Heart left ventricle (tissue), 16 donors: ENCODE measurements around the gene MEA1. TPM values are rescaled to one million over a fixed set of nuclear protein-coding genes. Genes with fewer than 3 reads are reported as not detected.

Experiments
- ATAC-seq, 4 donors: fragments of 200-7000 bp; cut with Tn5 transposase; one replicate each; pipeline ENCODE4 v1.9.1; 2020 to 2022; ENCODE audit warnings: moderate library complexity in 4 of 4, mild to moderate bottlenecking in 3 of 4, moderate number of reproducible peaks in 1 of 4
- DNase-seq, 5 donors: peaks; one replicate each; pipeline ENCODE4 v3.0.0-alpha.2; 2020
- H3K27ac ChIP-seq, 12 donors: fragments of 200-600 bp; sonication (generic) in 4 of 12; one replicate each; pipeline versions ENCODE4 v1.5.0 to v1.8.0; 2016 to 2022; ENCODE audit warnings: mild to moderate bottlenecking in 2 of 12
- H3K27me3 ChIP-seq, 9 donors: fragments of 200-600 bp; sonication (generic) in 2 of 9; one replicate each; pipeline versions ENCODE4 v1.5.1 to v1.8.0; 2016 to 2022; ENCODE audit warnings: mild to moderate bottlenecking in 3 of 9
- H3K36me3 ChIP-seq, 9 donors: fragments of 200-600 bp; sonication (generic) in 2 of 9; one replicate each; pipeline versions ENCODE4 v1.5.0 to v1.8.0; 2018 to 2022; ENCODE audit warnings: mild to moderate bottlenecking in 2 of 9
- H3K4me1 ChIP-seq, 12 donors: fragments of 200-600 bp; sonication (generic) in 4 of 12; one replicate each; pipeline versions ENCODE4 v1.5.0 to v1.8.0; 2016 to 2022; ENCODE audit warnings: mild to moderate bottlenecking in 3 of 12
- H3K4me3 ChIP-seq, 12 donors: fragments of 200-600 bp; sonication (generic) in 4 of 12; one replicate each; pipeline versions ENCODE4 v1.5.0 to v1.8.0; 2017 to 2022; ENCODE audit warnings: mild to moderate bottlenecking in 9 of 12, moderate library complexity in 4 of 12
- H3K9me3 ChIP-seq, 12 donors: fragments of 200-600 bp; sonication (generic) in 4 of 12; one replicate each; pipeline versions ENCODE4 v1.5.0 to v1.8.0; 2016 to 2022; ENCODE audit warnings: mild to moderate bottlenecking in 1 of 12
- CTCF ChIP-seq, 12 donors: fragments of 200-600 bp; sonication (generic) in 4 of 12; IDR thresholded peaks; one replicate each; pipeline versions ENCODE4 v1.5.0 to v1.8.0; 2018 to 2022; ENCODE audit warnings: antibody characterized with exemption in 12 of 12, mild to moderate bottlenecking in 5 of 12
- POLR2A ChIP-seq, 2 donors: fragments of 450-650 bp; IDR thresholded peaks; one replicate each; pipeline ENCODE4 v1.6.1; 2017; ENCODE audit warnings: antibody characterized with exemption in 2 of 2, mild to moderate bottlenecking in 2 of 2, moderate library complexity in 2 of 2
- whole genome bisulfite sequencing, 4 donors: extraction: QIAGEN DNeasy Blood & Tissue Kit in 2 of 4; methylation state at CpG; one replicate each; pipeline versions ENCODE4 v1.1.5 to v1.1.7; 2013 to 2018; 5-methylcytosine and 5-hydroxymethylcytosine counted together
- intact Hi-C, 10 donors: fragments of 100-400 bp; cut with DNase I; formaldehyde crosslinking; loops; one replicate each; pipeline versions ENCODE4 v1.11.1 to v1.14.2; 2022
- polyA plus RNA-seq, 2 donors: library from polyadenylated mRNA; stranded (reverse); fragments of 200-250 nt; gene quantifications; one replicate each; pipeline ENCODE4 v1.2.3, GENCODE V29; 2013
- total RNA-seq, 9 donors: library from RNA; depleted of rRNA in 2 of 9; stranded (reverse); fragments of >200 nt in 2 of 9; fragmentation: NEBNext Ultra II Directional in 3 of 9; extraction: Animal tissue kit (Norgen Biotek cat#: 25700) in 3 of 9; gene quantifications; one replicate each; pipeline versions ENCODE4 v1.1.0 to v1.2.4, GENCODE V29; 2016 to 2023
- donor health status: ischemic (EF 13 %, LVEDD 7.1; RV severe dilation, severe dysfunction).
- donor health status: healthy with polysubstance abuse.
- donor health status: DM: no; HTN: yes; CAD: no.
- donor health status: DM: no; HTN: no; CAD: no.
- donor health status: ischemic (EF 25% LVEDD 6.9; RV normal size, moderate dysfunction).
- donor health status: ischemic (EF 25% LVEDD 5.7; RV mildly dilated, moderate dysfunction).
- donor health status: healthy.
- donor health status: DM: yes; HTN: yes; CAD: no.
- donor health status: ischemic (EF 35%, LVEDD 5.7; RV mildly dilated, moderate dysfunction).
- donor health status: nonischemic (EF 11% LVEDD 7.7; RV severe dilation, severe dysfunction).
- donor health status: DM: yes; HTN: yes; CAD: no.
- donor health status: PGD.
- donor health status: ischemic (EF 29% LVEDD 5.4; RV normal size, mild dysfunction).
- donor health status: nonischemic (EF 23%, LVEDD 6.1; RV moderate dilation, normal function).

Gene MEA1
- total and polyA plus RNA-seq, 11 donors: 24.5 to 56.7 (median 32.4) TPM

- Histone ChIP-seq H3K4me3 (no peak overlapping the region), H3K27me3 (peaks cover 0 to 6% (median 0%) of the 10 kb centered on the region in 9 donors), H3K27ac (no peak overlapping the region), H3K36me3 (peaks cover 0 to 65% (median 47%) of the 10 kb centered on the region in 9 donors), H3K9me3 (no peaks in the 10 kb centered on the region), H3K4me1 (peaks cover 4 to 18% (median 13%) of the 10 kb centered on the region in 12 donors)
- ATAC-seq (no peak), DNase-seq (no peak)
- intact Hi-C loops: no loop called here
- WGBS, 4 donors: 87 to 90% (median 88%) methylated on average over 4 to 9 of the region's 9 CpGs
- no peak for TF ChIP-seq POLR2A (IDR thresholded peaks at IDR 0.05)
- TF ChIP-seq CTCF (IDR thresholded peaks at IDR 0.05): peak in 2 of 12 donors; percentile 8 to 10
These were observed 49.7 kb downstream of the MEA1 start for GRCh38 chr6:42963855-42964605.

GRCh38 chr6:42963179-42963854 is 50.4 kb downstream of the MEA1 start:
- no peak for ATAC-seq
- TF ChIP-seq POLR2A (IDR thresholded peaks at IDR 0.05): no peak
- TF ChIP-seq CTCF (IDR thresholded peaks at IDR 0.05): no peak
- no peak overlapping the region for H3K4me3 ChIP-seq
- peak in 1 of 5 donors; percentile 23 for DNase-seq
- H3K27me3 ChIP-seq: peaks cover 0 to 6% (median 0%) of the 10 kb centered on the region in 9 donors
- no peak overlapping the region for H3K27ac ChIP-seq
- intact Hi-C loops: no loop called here
- WGBS, 4 donors: 83 to 89% (median 86%) methylated on average over 9 to 12 of the region's 12 CpGs
- no peaks in the 10 kb centered on the region for H3K9me3 ChIP-seq
- H3K4me1 ChIP-seq: peaks cover 4 to 18% (median 13%) of the 10 kb centered on the region in 12 donors
- peaks cover 0 to 57% (median 40%) of the 10 kb centered on the region in 9 donors for H3K36me3 ChIP-seq

GRCh38 chr6:42962502-42963178 is 51.1 kb downstream of the MEA1 start:
- intact Hi-C loops: no loop called here
- Histone ChIP-seq H3K4me1 (peaks cover 4 to 18% (median 13%) of the 10 kb centered on the region in 12 donors), H3K27me3 (peaks cover 0 to 6% (median 0%) of the 10 kb centered on the region in 9 donors), H3K36me3 (peaks cover 0 to 51% (median 37%) of the 10 kb centered on the region in 9 donors), H3K27ac (no peak overlapping the region), H3K9me3 (no peaks in the 10 kb centered on the region), H3K4me3 (no peak overlapping the region)
- WGBS, 4 donors: 92 to 93% (median 93%) methylated on average over 11 to 13 of the region's 13 CpGs
- DNase-seq: peak in 1 of 5 donors; percentile 37
- TF ChIP-seq POLR2A (IDR thresholded peaks at IDR 0.05) (no peak), CTCF (IDR thresholded peaks at IDR 0.05) (no peak)
- no peak for ATAC-seq

- WGBS, 4 donors: 90 to 94% (median 91%) methylated on average over 12 of the region's 12 CpGs
- H3K4me3 ChIP-seq: no peak overlapping the region
- H3K27ac ChIP-seq: no peak overlapping the region
- peaks cover 4 to 18% (median 13%) of the 10 kb centered on the region in 12 donors for H3K4me1 ChIP-seq
- no peak for ATAC-seq
- peaks cover 0 to 45% (median 32%) of the 10 kb centered on the region in 9 donors for H3K36me3 ChIP-seq
- peaks cover 0 to 6% (median 0%) of the 10 kb centered on the region in 9 donors for H3K27me3 ChIP-seq
- no peaks in the 10 kb centered on the region for H3K9me3 ChIP-seq
- TF ChIP-seq POLR2A (IDR thresholded peaks at IDR 0.05): no peak
- DNase-seq: peak in 1 of 5 donors; percentile 48
- intact Hi-C loops: no loop called here
These were observed 51.6 kb downstream of the MEA1 start for GRCh38 chr6:42962096-42962495.

Other genes with a start within 250 kb of the MEA1 start
- gene BICRAL, start 231.9 kb downstream of the MEA1 start, total RNA-seq: 10 to 100 TPM in 8 of 9 donors, 1 to 10 TPM in 1; 9.9 to 17.1 (median 13.3) TPM
- 1 to 10 TPM; 2.5 to 6.0 TPM for gene BICRAL, start 231.9 kb downstream of the MEA1 start, polyA plus RNA-seq
- 10 to 100 TPM; 39.8 to 71.1 (median 49.2) TPM for gene RPL7L1, start 134.3 kb downstream of the MEA1 start, total RNA-seq
- gene RPL7L1, start 134.3 kb downstream of the MEA1 start, polyA plus RNA-seq: 10 to 100 TPM; 25.8 to 95.7 TPM
- gene PTCRA, start 97.9 kb downstream of the MEA1 start, total RNA-seq: 1 to 10 TPM in 1 of 9 donors, not detected in 8; 1.7 TPM
- not detected for gene PTCRA, start 97.9 kb downstream of the MEA1 start, polyA plus RNA-seq
- 10 to 100 TPM; 14.7 to 44.0 (median 20.6) TPM for gene CNPY3, start 84.5 kb downstream of the MEA1 start, total RNA-seq
- gene CNPY3, start 84.5 kb downstream of the MEA1 start, polyA plus RNA-seq: 10 to 100 TPM; 13.8 to 35.7 TPM
- 10 to 100 TPM in 2 of 9 donors, 1 to 10 TPM in 3, under 1 TPM in 4; 0.36 to 32.0 (median 1.1) TPM for gene GNMT, start 53.2 kb downstream of the MEA1 start, total RNA-seq
- 1 to 10 TPM; 1.9 to 7.1 TPM for gene GNMT, start 53.2 kb downstream of the MEA1 start, polyA plus RNA-seq
- gene PEX6, start 34.8 kb downstream of the MEA1 start, total RNA-seq: 10 to 100 TPM; 11.2 to 27.3 (median 19.6) TPM
- gene PEX6, start 34.8 kb downstream of the MEA1 start, polyA plus RNA-seq: 10 to 100 TPM; 10.3 to 14.6 TPM
- gene PPP2R5D, start 29.4 kb downstream of the MEA1 start, total RNA-seq: 10 to 100 TPM; 30.9 to 51.3 (median 35.1) TPM
- gene PPP2R5D, start 29.4 kb downstream of the MEA1 start, polyA plus RNA-seq: 10 to 100 TPM; 21.4 to 50.2 TPM
- 100 to 1,000 TPM in 5 of 9 donors, 10 to 100 TPM in 4; 79.4 to 180 (median 102) TPM for gene KLHDC3, start 303 bp upstream of the MEA1 start, total RNA-seq
- 100 to 1,000 TPM; 112 to 147 TPM for gene KLHDC3, start 303 bp upstream of the MEA1 start, polyA plus RNA-seq
- gene RRP36, start 7.7 kb upstream of the MEA1 start, total RNA-seq: 10 to 100 TPM; 22.7 to 36.5 (median 32.3) TPM
- gene RRP36, start 7.7 kb upstream of the MEA1 start, polyA plus RNA-seq: 10 to 100 TPM; 18.7 to 53.4 TPM
- 10 to 100 TPM in 2 of 9 donors, 1 to 10 TPM in 7; 5.6 to 13.2 (median 7.9) TPM for gene CUL7, start 39.9 kb upstream of the MEA1 start, total RNA-seq
- 1 to 10 TPM; 3.5 to 6.1 TPM for gene CUL7, start 39.9 kb upstream of the MEA1 start, polyA plus RNA-seq
- gene MRPL2, start 45.5 kb upstream of the MEA1 start, total RNA-seq: 10 to 100 TPM; 54.0 to 98.5 (median 83.1) TPM
- gene MRPL2, start 45.5 kb upstream of the MEA1 start, polyA plus RNA-seq: 100 to 1,000 TPM; 119 to 142 TPM
- 10 to 100 TPM; 18.8 to 35.4 (median 26.9) TPM for gene KLC4, start 45.7 kb upstream of the MEA1 start, total RNA-seq
- 10 to 100 TPM; 23.5 to 30.0 TPM for gene KLC4, start 45.7 kb upstream of the MEA1 start, polyA plus RNA-seq
- gene PTK7, start 62.4 kb upstream of the MEA1 start, total RNA-seq: 10 to 100 TPM in 1 of 9 donors, 1 to 10 TPM in 8; 1.4 to 10.4 (median 1.9) TPM
- gene PTK7, start 62.4 kb upstream of the MEA1 start, polyA plus RNA-seq: 1 to 10 TPM; 1.8 to 4.8 TPM
- 10 to 100 TPM; 49.8 to 94.4 (median 73.3) TPM for gene SRF, start 157.3 kb upstream of the MEA1 start, total RNA-seq
- 10 to 100 TPM; 43.5 to 90.6 TPM for gene SRF, start 157.3 kb upstream of the MEA1 start, polyA plus RNA-seq
- 10 to 100 TPM in 8 of 9 donors, 1 to 10 TPM in 1; 6.5 to 22.3 (median 12.5) TPM for gene CUL9, start 168.2 kb upstream of the MEA1 start, total RNA-seq
- gene CUL9, start 168.2 kb upstream of the MEA1 start, polyA plus RNA-seq: 10 to 100 TPM in 1 of 2 donors, 1 to 10 TPM in 1; 7.5 to 17.0 TPM
- gene DNPH1, start 215.5 kb upstream of the MEA1 start, total RNA-seq: 10 to 100 TPM; 18.9 to 63.7 (median 25.7) TPM
- 10 to 100 TPM; 37.9 to 45.5 TPM for gene DNPH1, start 215.5 kb upstream of the MEA1 start, polyA plus RNA-seq
- gene TTBK1, start 229.5 kb upstream of the MEA1 start, total RNA-seq: under 1 TPM; 0.04 to 0.52 (median 0.29) TPM
- gene TTBK1, start 229.5 kb upstream of the MEA1 start, polyA plus RNA-seq: under 1 TPM; 0.07 to 0.23 TPM